Measurements from ENCODE around the gene PRDM16.

The PRDM16 gene

DNA sequence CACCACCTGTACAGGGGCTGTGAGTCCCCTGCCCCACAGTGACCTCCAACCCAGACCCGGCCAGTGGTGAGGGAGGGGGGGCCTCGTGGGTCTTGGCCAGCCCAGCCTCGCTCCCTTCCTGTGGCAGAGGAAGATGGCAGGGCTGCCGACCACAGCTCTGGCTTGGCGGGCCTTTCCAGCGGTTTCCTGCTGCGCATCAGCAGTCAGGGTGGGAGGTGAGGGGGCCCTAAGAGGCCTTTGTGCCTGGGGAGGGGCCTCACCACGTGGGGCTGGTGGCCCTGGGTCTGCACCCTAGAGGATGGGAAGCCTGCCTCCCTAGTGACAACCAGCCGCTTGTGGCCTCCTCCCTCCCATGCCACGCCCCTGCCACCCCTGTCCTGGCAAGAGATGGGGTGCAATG, 312.9 kb downstream of the PRDM16 start:
- Histone ChIP-seq H4K20me1 (ENCODE audit: insufficient read depth, low read length) (no peaks in the 10 kb centered on the region), H3K27me3 (ENCODE audit: insufficient read depth, low read length, poor library complexity) (no peaks in the 10 kb centered on the region), H3K79me2 (ENCODE audit: insufficient read depth, low read length) (no peaks in the 10 kb centered on the region), H3K9me3 (ENCODE audit: insufficient read depth, low read length, severe bottlenecking) (no peaks in the 10 kb centered on the region), H3K4me1 (ENCODE audit: insufficient read depth, low read length) (no peaks in the 10 kb centered on the region), H3K4me3 (ENCODE audit: low read depth in 1 of 2, low read length in 2 of 2) (no peak overlapping the region), H3K4me2 (ENCODE audit: insufficient read depth, low read length) (no peak overlapping the region), H3K36me3 (ENCODE audit: insufficient read depth, low read length) (no peaks in the 10 kb centered on the region), H3K9ac (ENCODE audit: low read depth, low read length) (no peak overlapping the region), H3K27ac (ENCODE audit: low read length) (no peak overlapping the region), H2AFZ (ENCODE audit: low read depth, low read length) (no peak overlapping the region)
- no peak for TF ChIP-seq EZH2 (IDR thresholded peaks at IDR 0.05; ENCODE audit: borderline replicate concordance, low read depth, low read length, severe bottlenecking)
- TF ChIP-seq, protein P1, sequence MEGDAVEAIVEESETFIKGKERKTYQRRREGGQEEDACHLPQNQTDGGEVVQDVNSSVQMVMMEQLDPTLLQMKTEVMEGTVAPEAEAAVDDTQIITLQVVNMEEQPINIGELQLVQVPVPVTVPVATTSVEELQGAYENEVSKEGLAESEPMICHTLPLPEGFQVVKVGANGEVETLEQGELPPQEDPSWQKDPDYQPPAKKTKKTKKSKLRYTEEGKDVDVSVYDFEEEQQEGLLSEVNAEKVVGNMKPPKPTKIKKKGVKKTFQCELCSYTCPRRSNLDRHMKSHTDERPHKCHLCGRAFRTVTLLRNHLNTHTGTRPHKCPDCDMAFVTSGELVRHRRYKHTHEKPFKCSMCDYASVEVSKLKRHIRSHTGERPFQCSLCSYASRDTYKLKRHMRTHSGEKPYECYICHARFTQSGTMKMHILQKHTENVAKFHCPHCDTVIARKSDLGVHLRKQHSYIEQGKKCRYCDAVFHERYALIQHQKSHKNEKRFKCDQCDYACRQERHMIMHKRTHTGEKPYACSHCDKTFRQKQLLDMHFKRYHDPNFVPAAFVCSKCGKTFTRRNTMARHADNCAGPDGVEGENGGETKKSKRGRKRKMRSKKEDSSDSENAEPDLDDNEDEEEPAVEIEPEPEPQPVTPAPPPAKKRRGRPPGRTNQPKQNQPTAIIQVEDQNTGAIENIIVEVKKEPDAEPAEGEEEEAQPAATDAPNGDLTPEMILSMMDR (IDR thresholded peaks at IDR 0.05; ENCODE audit: borderline replicate concordance, extremely low read depth, low read length, poor library complexity, severe bottlenecking) = no peak
- ATAC-seq (ENCODE audit: insufficient read depth, low read depth) (no peak), DNase-seq (no peak)

DNA sequence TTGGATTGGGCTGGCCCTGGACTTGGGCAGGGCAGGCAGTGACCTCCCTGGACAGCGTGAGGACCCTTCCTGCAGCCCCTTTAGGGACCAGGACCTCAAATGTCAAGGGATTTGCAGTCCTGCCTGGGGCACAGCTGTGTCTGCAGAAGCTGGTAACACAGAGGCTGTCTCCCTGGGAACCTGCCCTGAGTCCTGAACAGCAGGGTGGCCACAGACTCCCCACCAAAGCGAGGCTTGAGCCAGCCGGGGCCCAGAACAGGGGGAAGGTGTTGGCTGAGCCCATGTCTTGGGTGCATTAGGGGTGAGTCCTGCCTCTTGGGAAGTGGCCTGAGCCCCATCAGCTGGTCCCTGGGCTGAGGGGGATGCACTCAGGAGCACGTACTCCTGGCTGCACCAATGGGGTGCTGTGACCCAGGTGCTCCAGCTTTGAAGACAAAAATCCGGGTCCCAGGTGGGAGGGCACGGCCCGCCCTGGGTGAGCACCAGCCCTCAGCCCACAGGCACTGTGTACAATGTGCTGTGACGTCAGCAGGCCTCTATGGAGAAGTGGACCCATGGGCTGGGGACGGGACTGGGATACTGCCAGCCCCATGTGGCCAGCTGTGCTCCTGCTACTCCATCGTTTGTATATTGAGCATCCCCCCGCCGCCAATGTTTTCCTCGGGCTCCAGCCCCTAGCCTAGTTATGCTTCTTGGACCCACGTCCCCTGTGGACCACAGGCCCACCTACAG, 313.5 kb downstream of the PRDM16 start:
- TF ChIP-seq, protein P1 (IDR thresholded peaks at IDR 0.05; ENCODE audit: borderline replicate concordance, extremely low read depth, low read length, poor library complexity, severe bottlenecking) = no peak
- TF ChIP-seq EZH2 (IDR thresholded peaks at IDR 0.05; ENCODE audit: borderline replicate concordance, low read depth, low read length, severe bottlenecking) = no peak
- Histone ChIP-seq H3K9ac (ENCODE audit: low read depth, low read length) (no peak overlapping the region), H3K79me2 (ENCODE audit: insufficient read depth, low read length) (no peaks in the 10 kb centered on the region), H2AFZ (ENCODE audit: low read depth, low read length) (no peak overlapping the region), H3K4me3 (ENCODE audit: low read depth in 1 of 2, low read length in 2 of 2) (no peak overlapping the region), H4K20me1 (ENCODE audit: insufficient read depth, low read length) (no peaks in the 10 kb centered on the region), H3K9me3 (ENCODE audit: insufficient read depth, low read length, severe bottlenecking) (no peaks in the 10 kb centered on the region), H3K36me3 (ENCODE audit: insufficient read depth, low read length) (no peaks in the 10 kb centered on the region), H3K4me2 (ENCODE audit: insufficient read depth, low read length) (no peak overlapping the region), H3K27ac (ENCODE audit: low read length) (no peak overlapping the region), H3K4me1 (ENCODE audit: insufficient read depth, low read length) (no peaks in the 10 kb centered on the region), H3K27me3 (ENCODE audit: insufficient read depth, low read length, poor library complexity) (no peaks in the 10 kb centered on the region)
- ATAC-seq (ENCODE audit: insufficient read depth, low read depth) (no peak), DNase-seq (no peak)

DNA sequence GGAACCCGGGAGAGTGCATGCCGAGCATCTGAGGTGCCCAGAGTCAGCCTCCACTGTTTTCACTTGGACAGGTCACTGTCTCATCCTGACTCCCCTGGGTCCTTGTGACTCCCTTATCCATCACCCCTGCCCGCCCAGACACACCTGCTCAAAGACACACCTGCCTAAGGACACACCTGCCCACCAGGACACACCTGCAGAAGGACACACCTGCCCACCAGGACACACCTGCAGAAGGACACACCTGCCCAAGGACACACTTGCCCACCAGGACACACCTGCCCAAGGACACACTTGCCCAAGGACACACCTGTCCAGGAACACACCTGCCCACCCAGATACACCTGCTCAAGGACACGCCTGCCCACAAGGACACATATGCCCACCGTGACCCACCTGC, 314.7 kb downstream of the PRDM16 start:
- H3K4me2 ChIP-seq (ENCODE audit: insufficient read depth, low read length) = no peak overlapping the region
- TF ChIP-seq, protein P1 (IDR thresholded peaks at IDR 0.05; ENCODE audit: borderline replicate concordance, extremely low read depth, low read length, poor library complexity, severe bottlenecking) = no peak
- TF ChIP-seq EZH2 (IDR thresholded peaks at IDR 0.05; ENCODE audit: borderline replicate concordance, low read depth, low read length, severe bottlenecking) = no peak
- no peaks in the 10 kb centered on the region for H3K79me2 ChIP-seq (ENCODE audit: insufficient read depth, low read length)
- no peak overlapping the region for H2AFZ ChIP-seq (ENCODE audit: low read depth, low read length)
- no peak overlapping the region for H3K4me3 ChIP-seq (ENCODE audit: low read depth in 1 of 2, low read length in 2 of 2)
- no peak overlapping the region for H3K9ac ChIP-seq (ENCODE audit: low read depth, low read length)
- ATAC-seq (ENCODE audit: insufficient read depth, low read depth) (no peak), DNase-seq (no peak)
- H3K36me3 ChIP-seq (ENCODE audit: insufficient read depth, low read length) = no peaks in the 10 kb centered on the region
- H4K20me1 ChIP-seq (ENCODE audit: insufficient read depth, low read length) = no peaks in the 10 kb centered on the region
- no peaks in the 10 kb centered on the region for H3K4me1 ChIP-seq (ENCODE audit: insufficient read depth, low read length)
- H3K27me3 ChIP-seq (ENCODE audit: insufficient read depth, low read length, poor library complexity) = no peaks in the 10 kb centered on the region
- H3K9me3 ChIP-seq (ENCODE audit: insufficient read depth, low read length, severe bottlenecking) = no peaks in the 10 kb centered on the region
- H3K27ac ChIP-seq (ENCODE audit: low read length) = no peak overlapping the region
